Measurements from ENCODE around the gene C13orf46.

DNA sequence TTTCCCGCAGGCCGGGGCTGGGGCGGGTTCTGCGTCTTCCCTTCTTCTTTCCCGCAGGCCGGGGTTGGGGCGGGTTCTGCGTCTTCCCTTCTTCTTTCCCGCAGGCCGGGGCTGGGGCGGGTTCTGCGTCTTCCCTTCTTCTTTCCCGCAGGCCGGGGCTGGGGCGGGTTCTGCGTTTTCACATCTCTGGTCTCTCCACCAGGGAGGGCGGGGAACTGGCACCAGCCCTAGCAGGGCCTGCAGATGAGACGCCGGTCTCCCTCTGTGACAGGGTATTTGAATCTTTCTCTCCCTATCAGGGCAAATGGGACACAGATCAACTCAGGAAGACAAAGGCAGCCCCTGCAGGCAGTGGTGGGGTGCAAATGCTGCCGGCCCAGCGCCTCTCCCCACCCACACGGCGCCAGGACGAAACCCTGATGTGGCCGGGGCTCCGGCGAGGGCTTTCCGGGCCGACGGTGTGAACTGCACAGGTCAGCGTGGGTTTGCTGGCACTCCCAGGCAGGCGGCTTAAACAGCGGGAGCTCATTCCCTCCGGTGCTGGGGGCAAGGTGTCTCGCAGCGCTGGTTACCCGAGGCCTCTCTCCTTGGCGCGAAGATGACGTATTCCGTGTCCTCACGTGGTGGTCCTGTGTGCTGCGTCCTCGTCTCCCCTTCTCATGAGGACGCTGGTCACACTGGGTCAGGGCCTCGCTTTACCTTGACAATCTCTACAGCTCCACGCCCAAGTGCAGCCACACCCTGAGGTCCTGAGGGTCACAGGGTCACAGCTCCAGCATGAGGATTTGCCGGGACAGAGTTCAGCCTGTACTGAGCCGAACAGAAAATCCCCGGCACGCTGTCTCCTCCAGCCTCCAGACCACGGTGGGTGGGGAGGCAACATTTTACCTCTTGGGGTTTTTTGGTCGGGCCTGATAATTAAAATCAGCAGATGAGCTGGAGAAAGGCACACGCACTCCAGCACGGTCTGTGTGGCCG is 717 bp upstream of the C13orf46 start:
- TF ChIP-seq, protein P1, sequence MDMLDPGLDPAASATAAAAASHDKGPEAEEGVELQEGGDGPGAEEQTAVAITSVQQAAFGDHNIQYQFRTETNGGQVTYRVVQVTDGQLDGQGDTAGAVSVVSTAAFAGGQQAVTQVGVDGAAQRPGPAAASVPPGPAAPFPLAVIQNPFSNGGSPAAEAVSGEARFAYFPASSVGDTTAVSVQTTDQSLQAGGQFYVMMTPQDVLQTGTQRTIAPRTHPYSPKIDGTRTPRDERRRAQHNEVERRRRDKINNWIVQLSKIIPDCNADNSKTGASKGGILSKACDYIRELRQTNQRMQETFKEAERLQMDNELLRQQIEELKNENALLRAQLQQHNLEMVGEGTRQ (IDR thresholded peaks at IDR 0.05) = no peak
- TF ChIP-seq REST (IDR thresholded peaks at IDR 0.05) (no peak), CTCF (IDR thresholded peaks at IDR 0.05) (no peak)
